Trophoblast cell (in vitro differentiated cells and primary cell): Measurements from ENCODE around the gene FGF18.

Source experiments
- DNase-seq, 2 donors: peaks; one replicate each; pipeline ENCODE4 v3.0.0-alpha.2; 2016
- H2AFZ ChIP-seq: 2 replicates; pipeline ENCODE4 v1.6.1; 2013; ENCODE audit warnings: low read length, moderate library complexity, mild to moderate bottlenecking; ENCODE audit not compliant: insufficient read depth, poor library complexity
- H2AK5ac ChIP-seq: 2 replicates; pipeline ENCODE4 v1.6.1; 2013; ENCODE audit warnings: mild to moderate bottlenecking, low read length
- H2BK120ac ChIP-seq: 2 replicates; pipeline ENCODE4 v1.6.1; 2013; ENCODE audit warnings: low read length, mild to moderate bottlenecking, moderate library complexity; ENCODE audit not compliant: insufficient read depth, poor library complexity
- H2BK12ac ChIP-seq: 2 replicates; pipeline ENCODE4 v1.6.1; 2013; ENCODE audit warnings: mild to moderate bottlenecking, low read length, moderate library complexity
- H2BK5ac ChIP-seq: 2 replicates; pipeline ENCODE4 v1.6.1; 2013; ENCODE audit warnings: low read length, low read depth, moderate library complexity, mild to moderate bottlenecking; ENCODE audit not compliant: poor library complexity
- H3K14ac ChIP-seq: 2 replicates; pipeline ENCODE4 v1.6.1; 2013; ENCODE audit warnings: mild to moderate bottlenecking, low read length
- H3K18ac ChIP-seq: 2 replicates; pipeline ENCODE4 v1.6.1; 2013; ENCODE audit warnings: mild to moderate bottlenecking, low read length
- H3K23ac ChIP-seq: 2 replicates; pipeline ENCODE4 v1.6.1; 2013; ENCODE audit warnings: low read length
- H3K27ac ChIP-seq: 2 replicates; pipeline ENCODE4 v1.5.1; 2013; ENCODE audit warnings: low read depth, mild to moderate bottlenecking, inconsistent platforms, low read length, moderate library complexity
- H3K27me3 ChIP-seq: 2 replicates; pipeline ENCODE4 v1.6.1; 2013; ENCODE audit warnings: inconsistent platforms, mild to moderate bottlenecking, low read length, moderate library complexity; ENCODE audit not compliant: insufficient read depth
- H3K36me3 ChIP-seq, 2 experiments: 1 replicate in 1 of 2; 2 replicates in 1 of 2; pipeline ENCODE4 v1.6.1; 2013; ENCODE audit warnings: low read length in 2 of 2, mild to moderate bottlenecking in 2 of 2, moderate library complexity in 1 of 2; ENCODE audit not compliant: insufficient read depth in 2 of 2, control insufficient read depth in 1 of 2
- H3K4ac ChIP-seq: 2 replicates; pipeline ENCODE4 v1.6.1; 2013; ENCODE audit warnings: low read depth, mild to moderate bottlenecking, low read length, moderate library complexity
- H3K4me1 ChIP-seq, 2 experiments: 1 replicate in 1 of 2; 2 replicates in 1 of 2; pipeline ENCODE4 v1.6.1; 2013; ENCODE audit warnings: low read length in 2 of 2, mild to moderate bottlenecking in 2 of 2, moderate library complexity in 1 of 2; ENCODE audit not compliant: insufficient read depth in 2 of 2, control insufficient read depth in 1 of 2
- H3K4me2 ChIP-seq: 2 replicates; pipeline ENCODE4 v1.6.1; 2013; ENCODE audit warnings: inconsistent platforms, mild to moderate bottlenecking, low read length, moderate library complexity
- H3K4me3 ChIP-seq: 2 replicates; pipeline ENCODE4 v1.5.1; 2013; ENCODE audit warnings: mild to moderate bottlenecking, low read depth, low read length, inconsistent platforms
- H3K79me1 ChIP-seq: one replicate; pipeline ENCODE4 v1.6.1; 2013; ENCODE audit warnings: low read length
- H3K79me2 ChIP-seq: 2 replicates; pipeline ENCODE4 v1.6.1; 2013; ENCODE audit warnings: low read length, mild to moderate bottlenecking; ENCODE audit not compliant: control insufficient read depth, insufficient read depth, poor library complexity
- H3K9ac ChIP-seq: 2 replicates; pipeline ENCODE4 v1.6.1; 2013; ENCODE audit warnings: mild to moderate bottlenecking, low read length
- H3K9me3 ChIP-seq: 2 replicates; pipeline ENCODE4 v1.6.1; 2013; ENCODE audit warnings: low read depth, mild to moderate bottlenecking, control low read depth, inconsistent platforms, low read length; ENCODE audit not compliant: insufficient read depth
- H4K12ac ChIP-seq: 2 replicates; pipeline ENCODE4 v1.6.1; 2013; ENCODE audit warnings: low read depth, mild to moderate bottlenecking, low read length, moderate library complexity
- H4K8ac ChIP-seq: 2 replicates; pipeline ENCODE4 v1.6.1; 2013; ENCODE audit warnings: low read depth, mild to moderate bottlenecking, low read length, moderate library complexity
- H4K91ac ChIP-seq: one replicate; pipeline ENCODE4 v1.6.1; 2013; ENCODE audit warnings: low read depth, mild to moderate bottlenecking, low read length, moderate library complexity
- WGBS: extraction: QIAGEN DNeasy Blood & Tissue Kit; methylation state at CpG from one replicate; pipeline ENCODE4 v1.1.7; 2013; ENCODE audit warnings: missing lambda C conversion rate; ENCODE audit not compliant: insufficient read length, insufficient coverage; ENCODE audit errors: extremely low coverage; 5-methylcytosine and 5-hydroxymethylcytosine counted together

Gene FGF18

GRCh38 chr5:171407234-171407633 lies 12.2 kb upstream of the FGF18 start:
- no peak overlapping the region for H4K12ac ChIP-seq
- H3K27me3 ChIP-seq: no peaks in the 10 kb centered on the region
- WGBS: no CpG with 5 or more reads among the region's 4 CpGs

GRCh38 chr5:171409164-171410136 lies 10.0 kb upstream of the FGF18 start:
- no peak overlapping the region for H3K18ac ChIP-seq
- H3K9me3 ChIP-seq: no peaks in the 10 kb centered on the region
- H3K36me3 ChIP-seq: peaks cover 21 to 33% of the 10 kb centered on the region in 2 experiments
- no peaks in the 10 kb centered on the region for H3K4me1 ChIP-seq
- H4K12ac ChIP-seq: no peak overlapping the region
- no peak overlapping the region for H3K4ac ChIP-seq
- H3K9ac ChIP-seq: no peak overlapping the region
- WGBS: no CpG with 5 or more reads among the region's 8 CpGs
- H2AFZ ChIP-seq: no peak overlapping the region
- no peak overlapping the region for H4K91ac ChIP-seq
- H2BK120ac ChIP-seq: no peak overlapping the region
- H3K79me1 ChIP-seq: no peaks in the 10 kb centered on the region
- no peak overlapping the region for H3K4me3 ChIP-seq
- no peak overlapping the region for H3K4me2 ChIP-seq
- DNase-seq: no peak
- no peak overlapping the region for H2BK5ac ChIP-seq
- H2BK12ac ChIP-seq: no peak overlapping the region
- no peak overlapping the region for H2AK5ac ChIP-seq
- H3K27me3 ChIP-seq: no peaks in the 10 kb centered on the region
- no peak overlapping the region for H4K8ac ChIP-seq
- H3K14ac ChIP-seq: no peak overlapping the region
- no peaks in the 10 kb centered on the region for H3K79me2 ChIP-seq
- no peak overlapping the region for H3K23ac ChIP-seq
- H3K27ac ChIP-seq: no peak overlapping the region

More at GRCh38 chr5:171407234-171407633, 12.2 kb upstream of the FGF18 start:
- Histone ChIP-seq H3K9me3 (no peaks in the 10 kb centered on the region), H3K23ac (no peak overlapping the region), H3K9ac (no peak overlapping the region), H3K14ac (no peak overlapping the region), H2BK12ac (no peak overlapping the region), H3K18ac (no peak overlapping the region), H3K79me1 (no peaks in the 10 kb centered on the region), H4K8ac (no peak overlapping the region), H3K36me3 (peaks cover 20 to 26% of the 10 kb centered on the region in 2 experiments), H3K4me2 (no peak overlapping the region), H2AFZ (no peak overlapping the region), H3K79me2 (no peaks in the 10 kb centered on the region), H3K4ac (no peak overlapping the region), H2BK5ac (no peak overlapping the region), H3K4me1 (no peaks in the 10 kb centered on the region), H2AK5ac (no peak overlapping the region), H3K4me3 (no peak overlapping the region), H4K91ac (no peak overlapping the region), H3K27ac (no peak overlapping the region), H2BK120ac (no peak overlapping the region)
- no peak for DNase-seq

- Histone ChIP-seq H3K23ac (no peak overlapping the region), H3K4me1 (no peaks in the 10 kb centered on the region), H2BK120ac (no peak overlapping the region), H3K27me3 (no peaks in the 10 kb centered on the region), H3K79me1 (no peaks in the 10 kb centered on the region), H4K8ac (no peak overlapping the region), H3K27ac (no peak overlapping the region), H3K4me2 (no peak overlapping the region), H3K14ac (no peak overlapping the region), H2BK5ac (no peak overlapping the region), H3K9ac (no peak overlapping the region), H2AK5ac (no peak overlapping the region), H2BK12ac (no peak overlapping the region), H3K36me3 (peaks cover 17 to 29% of the 10 kb centered on the region in 2 experiments), H3K4me3 (no peak overlapping the region), H3K18ac (no peak overlapping the region), H2AFZ (no peak overlapping the region), H3K9me3 (no peaks in the 10 kb centered on the region), H4K91ac (no peak overlapping the region), H3K4ac (no peak overlapping the region), H4K12ac (no peak overlapping the region), H3K79me2 (no peaks in the 10 kb centered on the region)
- no CpG with 5 or more reads among the region's 1 CpG for WGBS
- DNase-seq: no peak
Observed at GRCh38 chr5:171410181-171410580, 9.3 kb upstream of the FGF18 start.

GRCh38 chr5:171412186-171412585 lies 7.3 kb upstream of the FGF18 start:
- peaks cover 17 to 24% of the 10 kb centered on the region in 2 experiments for H3K36me3 ChIP-seq
- no peak overlapping the region for H2AK5ac ChIP-seq
- H4K12ac ChIP-seq: no peak overlapping the region
- no peaks in the 10 kb centered on the region for H3K4me1 ChIP-seq
- WGBS: no CpG with 5 or more reads among the region's 5 CpGs
- no peaks in the 10 kb centered on the region for H3K79me2 ChIP-seq
- no peak overlapping the region for H3K4me2 ChIP-seq
- no peak overlapping the region for H2AFZ ChIP-seq
- H3K9me3 ChIP-seq: no peaks in the 10 kb centered on the region
- H3K18ac ChIP-seq: no peak overlapping the region
- H3K79me1 ChIP-seq: no peaks in the 10 kb centered on the region
- H3K9ac ChIP-seq: no peak overlapping the region
- no peak overlapping the region for H4K8ac ChIP-seq
- H3K23ac ChIP-seq: no peak overlapping the region
- H2BK120ac ChIP-seq: no peak overlapping the region
- H3K4me3 ChIP-seq: no peak overlapping the region
- H4K91ac ChIP-seq: no peak overlapping the region
- H3K27ac ChIP-seq: no peak overlapping the region
- H2BK5ac ChIP-seq: no peak overlapping the region
- no peak for DNase-seq
- H2BK12ac ChIP-seq: no peak overlapping the region
- no peak overlapping the region for H3K4ac ChIP-seq
- H3K14ac ChIP-seq: no peak overlapping the region
- no peaks in the 10 kb centered on the region for H3K27me3 ChIP-seq
